Ascending aorta (tissue), 2 donors: ENCODE results near the gene PXYLP1. TPM values are rescaled to one million over a fixed set of nuclear protein-coding genes. Genes with fewer than 3 reads are reported as not detected.

Source experiments
- DNase-seq, 2 donors: peaks; one replicate each; pipeline ENCODE4 v3.0.0-alpha.2; 2019; ENCODE audit warnings: low spot score in 2 of 2
- H3K27ac ChIP-seq, 2 donors: fragments of 200-600 bp; sonication (generic); one replicate each; pipeline ENCODE4 v1.5.1; 2016 to 2017; ENCODE audit warnings: mild to moderate bottlenecking in 1 of 2
- H3K27me3 ChIP-seq: fragments of 200-600 bp; sonication (generic); one replicate; pipeline ENCODE4 v1.5.1; 2017
- H3K36me3 ChIP-seq, 2 donors: fragments of 200-600 bp; sonication (generic); one replicate each; pipeline ENCODE4 v1.5.1; 2016
- H3K4me1 ChIP-seq, 2 donors: fragments of 200-600 bp; sonication (generic); one replicate each; pipeline ENCODE4 v1.5.1; 2016 to 2017; ENCODE audit warnings: mild to moderate bottlenecking in 1 of 2
- H3K4me3 ChIP-seq, 2 donors: fragments of 200-600 bp; sonication (generic); one replicate each; pipeline ENCODE4 v1.5.1; 2016 to 2017; ENCODE audit warnings: mild to moderate bottlenecking in 1 of 2
- H3K9me3 ChIP-seq, 2 donors: fragments of 200-600 bp; sonication (generic); one replicate each; pipeline ENCODE4 v1.5.1; 2016
- CTCF ChIP-seq, 3 experiments: fragments of 200-600 bp in 2 of 3; fragments of 450-650 bp in 1 of 3; sonication (generic) in 2 of 3; IDR thresholded peaks; one replicate each; pipeline ENCODE4 v1.5.1; 2016 to 2019; ENCODE audit warnings: antibody characterized with exemption in 3 of 3, mild to moderate bottlenecking in 1 of 3, moderate library complexity in 1 of 3
- intact Hi-C: fragments of 100-400 bp; cut with DNase I; formaldehyde crosslinking; loops from one replicate; pipeline ENCODE4 v1.15.1; 2023
- total RNA-seq: library from RNA; depleted of rRNA; stranded (reverse); fragments of >200 nt; gene quantifications from one replicate; pipeline ENCODE4 v1.1.0, GENCODE V29; 2016

Gene PXYLP1
- total RNA-seq, 1 donor from 2014 or later: 14.2 TPM

GRCh38 chr3:141287326-141287725 lies 55.7 kb downstream of the PXYLP1 start:
- peaks cover 0 to 11% of the 10 kb centered on the region in 2 donors for H3K36me3 ChIP-seq
- H3K4me1 ChIP-seq: peaks cover 0 to 4% of the 10 kb centered on the region in 2 donors
- H3K4me3 ChIP-seq: no peak overlapping the region
- no peak overlapping the region for H3K27ac ChIP-seq
- no peaks in the 10 kb centered on the region for H3K9me3 ChIP-seq
- intact Hi-C loops: loop anchor here (10.0 kb wide), 1 partner anchor 1753 kb away; the partner anchor contains the start of gene RBP1
- no peaks in the 10 kb centered on the region for H3K27me3 ChIP-seq
- peak in 1 of 2 donors; percentile 40 for DNase-seq
- TF ChIP-seq CTCF (IDR thresholded peaks at IDR 0.05): no peak

- Histone ChIP-seq H3K4me1 (peaks cover 0 to 13% of the 10 kb centered on the region in 2 donors), H3K4me3 (no peak overlapping the region), H3K27me3 (no peaks in the 10 kb centered on the region), H3K36me3 (peaks cover 0 to 11% of the 10 kb centered on the region in 2 donors), H3K9me3 (no peaks in the 10 kb centered on the region), H3K27ac (no peak overlapping the region)
- intact Hi-C loops: loop anchor here (10.0 kb wide), 1 partner anchor 1754 kb away; the partner anchor contains the start of gene RBP1
- no peak for TF ChIP-seq CTCF (IDR thresholded peaks at IDR 0.05)
- DNase-seq: peak in 1 of 2 donors; percentile 27
These were observed 56.8 kb downstream of the PXYLP1 start for GRCh38 chr3:141288336-141288990.

- Histone ChIP-seq H3K9me3 (no peaks in the 10 kb centered on the region), H3K4me3 (no peak overlapping the region), H3K4me1 (peaks cover 0 to 15% of the 10 kb centered on the region in 2 donors), H3K36me3 (peaks cover 0 to 11% of the 10 kb centered on the region in 2 donors), H3K27me3 (no peaks in the 10 kb centered on the region), H3K27ac (peak overlapping the region in 1 of 2 donors; percentile 54)
- intact Hi-C loops: loop anchor here (10.0 kb wide), 1 partner anchor 1754 kb away; the partner anchor contains the start of gene RBP1
- no peak for DNase-seq
- no peak for TF ChIP-seq CTCF (IDR thresholded peaks at IDR 0.05)
These were observed 57.7 kb downstream of the PXYLP1 start for GRCh38 chr3:141289228-141289772.

- DNase-seq: no peak
- Histone ChIP-seq H3K4me1 (peaks cover 0 to 15% of the 10 kb centered on the region in 2 donors), H3K4me3 (peak overlapping the region in 1 of 2 donors; percentile 6), H3K9me3 (no peaks in the 10 kb centered on the region), H3K27me3 (no peaks in the 10 kb centered on the region), H3K36me3 (peaks cover 0 to 11% of the 10 kb centered on the region in 2 donors), H3K27ac (peak overlapping the region; percentile 59 to 73)
- no peak for TF ChIP-seq CTCF (IDR thresholded peaks at IDR 0.05)
- intact Hi-C loops: no loop called here
These were observed 60.1 kb downstream of the PXYLP1 start for GRCh38 chr3:141291559-141292355.

GRCh38 chr3:141292356-141293058 lies 60.9 kb downstream of the PXYLP1 start:
- H3K36me3 ChIP-seq: peaks cover 0 to 11% of the 10 kb centered on the region in 2 donors
- H3K4me3 ChIP-seq: peak overlapping the region in 1 of 2 donors; percentile 6
- intact Hi-C loops: no loop called here
- H3K9me3 ChIP-seq: no peaks in the 10 kb centered on the region
- DNase-seq: no peak
- no peaks in the 10 kb centered on the region for H3K27me3 ChIP-seq
- peaks cover 0 to 15% of the 10 kb centered on the region in 2 donors for H3K4me1 ChIP-seq
- no peak for TF ChIP-seq CTCF (IDR thresholded peaks at IDR 0.05)
- H3K27ac ChIP-seq: peak overlapping the region; percentile 59 to 73
